Muscle of leg (tissue), 11 donors: ENCODE results near the gene PLXNB2. TPM values are rescaled to one million over a fixed set of nuclear protein-coding genes. Genes with fewer than 3 reads are reported as not detected.

Experiments used
- DNase-seq: peaks from one replicate; pipeline ENCODE4 v3.0.0; 2013
- H3K27ac ChIP-seq: one replicate; pipeline ENCODE4 v1.5.1; 2013; ENCODE audit warnings: mild to moderate bottlenecking, low read length, control low read depth
- H3K27me3 ChIP-seq: one replicate; pipeline ENCODE4 v1.6.1; 2013; ENCODE audit warnings: low read length; ENCODE audit not compliant: control insufficient read depth, insufficient read depth
- H3K36me3 ChIP-seq: one replicate; pipeline ENCODE4 v1.6.1; 2013; ENCODE audit warnings: low read length; ENCODE audit not compliant: control insufficient read depth, insufficient read depth
- H3K4me1 ChIP-seq: one replicate; pipeline ENCODE4 v1.6.1; 2013; ENCODE audit warnings: low read length; ENCODE audit not compliant: control insufficient read depth, insufficient read depth
- H3K4me3 ChIP-seq: one replicate; pipeline ENCODE4 v1.5.1; 2013; ENCODE audit warnings: low read length, control low read depth
- H3K9me3 ChIP-seq: replicated peaks from 2 replicates; pipeline ENCODE4 v1.6.1; 2013; ENCODE audit warnings: low read depth, low read length; ENCODE audit not compliant: control insufficient read depth
- WGBS: methylation state at CpG from one replicate; pipeline ENCODE4 v1.1.5; 2013; ENCODE audit warnings: missing lambda C conversion rate; ENCODE audit not compliant: insufficient coverage; 5-methylcytosine and 5-hydroxymethylcytosine counted together
- polyA plus RNA-seq, 8 donors: library from polyadenylated mRNA; unstranded; fragments of 120-200 nt; gene quantifications; one replicate each; pipeline versions ENCODE4 v1.2.1 to v1.2.3, GENCODE V29; 2013; ENCODE audit warnings: inconsistent platforms in 1 of 8, low replicate concordance in 1 of 8; ENCODE audit not compliant: insufficient read length in 8 of 8, insufficient read depth in 1 of 8
- total RNA-seq: library from RNA; stranded (reverse); fragments of 120-200 nt; gene quantifications from one replicate; pipeline ENCODE4 v1.2.4, GENCODE V29; 2013

PLXNB2 gene
- total and polyA plus RNA-seq, 9 donors, result 36.9 to 110 (median 93.3) TPM

DNA sequence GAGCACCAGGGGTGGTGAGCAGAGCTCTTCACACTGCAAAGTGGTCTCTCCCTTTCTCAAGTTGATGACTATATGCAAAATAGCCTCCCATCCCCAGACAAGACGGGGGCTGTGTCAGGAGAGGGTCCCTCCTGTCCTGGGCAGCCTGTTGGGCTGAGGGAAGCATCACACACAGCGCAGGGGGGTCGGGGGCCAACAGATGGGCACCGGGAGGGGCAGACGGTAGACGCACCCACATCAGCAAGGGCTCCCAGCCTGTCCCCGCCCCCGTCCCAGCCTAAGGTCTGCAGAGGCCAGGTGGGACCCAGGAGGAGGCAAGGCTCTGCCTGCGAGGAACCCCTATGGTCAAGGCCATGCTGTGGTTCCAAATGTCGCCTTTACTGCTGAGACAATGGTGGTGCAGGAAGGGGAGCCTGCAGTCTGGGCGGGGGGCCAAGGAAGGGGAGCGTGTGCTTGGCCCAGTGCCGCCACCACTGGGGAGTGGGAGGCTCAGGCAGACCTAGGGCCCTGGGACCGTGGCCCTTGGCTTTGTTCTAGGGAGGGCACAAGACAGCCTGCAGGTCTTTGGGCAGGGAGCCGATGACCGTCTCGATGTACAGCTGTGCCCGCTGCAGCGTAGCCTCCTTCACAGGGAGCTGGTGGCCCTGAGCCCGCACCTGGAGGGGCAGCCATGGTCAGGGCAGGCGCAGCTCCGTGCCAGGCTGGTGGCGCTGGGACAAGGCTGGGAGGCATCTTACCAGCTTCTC, 4.3 kb upstream of the PLXNB2 start:
- no peaks in the 10 kb centered on the region for H3K27me3 ChIP-seq
- H3K9me3 ChIP-seq, result no peaks in the 10 kb centered on the region
- H3K4me1 ChIP-seq, result peaks cover 23% of the 10 kb centered on the region
- no peak overlapping the region for H3K4me3 ChIP-seq
- whole genome bisulfite sequencing, result 73% methylated on average over 20 of the region's 23 CpGs
- no peak overlapping the region for H3K27ac ChIP-seq
- H3K36me3 ChIP-seq, result no peaks in the 10 kb centered on the region
- DNase-seq, result no peak

- Histone ChIP-seq H3K4me1 (peaks cover 27% of the 10 kb centered on the region), H3K9me3 (no peaks in the 10 kb centered on the region), H3K36me3 (no peaks in the 10 kb centered on the region), H3K4me3 (no peak overlapping the region), H3K27ac (no peak overlapping the region), H3K27me3 (no peaks in the 10 kb centered on the region)
- WGBS, result 73% methylated on average over 12 of the region's 16 CpGs
- no peak for DNase-seq
Measured at GRCh38 chr22:50310949-50311444, 3.6 kb upstream of the PLXNB2 start.

DNA sequence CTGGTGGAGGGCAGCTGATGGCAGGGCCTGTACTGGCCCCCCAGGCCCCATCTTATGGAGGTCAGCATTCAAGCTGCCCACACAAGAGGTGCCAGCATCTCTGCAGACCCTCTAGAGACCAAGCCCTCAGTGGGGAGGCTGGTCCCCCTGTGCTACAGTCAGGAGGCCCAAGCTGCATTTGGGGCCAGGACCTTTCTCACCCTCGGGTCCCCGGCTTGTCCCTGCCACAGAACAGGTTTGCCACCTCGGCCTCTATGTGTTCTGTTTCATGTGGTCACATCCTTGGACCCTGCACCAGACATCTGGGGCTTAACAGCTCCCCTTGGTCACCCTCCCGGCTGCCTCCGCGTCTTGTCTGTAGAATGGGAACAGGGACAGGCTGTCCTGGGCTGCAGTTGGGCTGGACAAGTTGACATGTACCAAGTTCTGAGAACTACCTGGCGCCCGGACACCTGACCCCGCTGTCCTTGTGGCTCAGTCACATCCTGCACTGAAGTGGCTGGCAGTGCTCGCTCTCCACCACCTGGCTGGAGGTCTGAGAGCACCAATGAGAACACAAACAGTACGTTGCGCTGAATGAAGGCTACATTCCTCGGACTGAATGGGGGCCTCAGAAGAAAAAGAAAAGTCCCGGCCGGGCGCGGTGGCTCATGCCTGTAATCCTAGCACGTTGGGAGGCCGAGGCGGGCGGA, 2.7 kb upstream of the PLXNB2 start:
- Histone ChIP-seq H3K9me3 (no peaks in the 10 kb centered on the region), H3K27me3 (no peaks in the 10 kb centered on the region), H3K4me1 (peaks cover 35% of the 10 kb centered on the region), H3K27ac (no peak overlapping the region), H3K36me3 (peaks cover under 1% of the 10 kb centered on the region), H3K4me3 (no peak overlapping the region)
- WGBS, result 75% methylated on average over 12 of the region's 21 CpGs
- DNase-seq, result no peak

DNA sequence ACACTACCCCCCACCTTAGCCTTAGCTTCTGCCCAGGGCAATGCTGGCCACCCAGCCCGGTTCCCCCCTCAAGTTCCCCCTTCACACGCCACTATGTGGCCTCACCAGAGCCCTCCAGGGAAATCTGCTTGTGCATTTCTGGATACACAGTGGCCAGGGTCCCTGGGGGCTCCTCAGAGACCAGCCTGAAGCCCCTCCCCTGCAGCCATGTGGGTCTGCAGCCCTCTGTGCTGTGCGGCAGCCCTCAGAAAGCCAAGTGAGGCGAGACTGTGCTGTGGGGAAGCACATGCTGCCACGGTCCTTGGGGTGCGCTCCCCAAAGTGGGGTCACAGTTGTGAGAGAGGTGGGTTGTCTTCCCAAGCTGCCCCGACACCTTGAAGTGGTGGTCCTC, 2.1 kb upstream of the PLXNB2 start:
- no peak overlapping the region for H3K27ac ChIP-seq
- WGBS, result 69% methylated on average over 6 of the region's 7 CpGs
- peaks cover 6% of the 10 kb centered on the region for H3K36me3 ChIP-seq
- H3K4me1 ChIP-seq, result peaks cover 41% of the 10 kb centered on the region
- no peak for DNase-seq
- H3K4me3 ChIP-seq, result no peak overlapping the region
- no peaks in the 10 kb centered on the region for H3K27me3 ChIP-seq
- no peaks in the 10 kb centered on the region for H3K9me3 ChIP-seq

GRCh38 chr22:50308986-50309600, 1.6 kb upstream of the PLXNB2 start:
- H3K9me3 ChIP-seq, result no peaks in the 10 kb centered on the region
- peak overlapping the region; percentile 81 for H3K27ac ChIP-seq
- WGBS, result 37% methylated on average over 8 of the region's 9 CpGs
- peaks cover 8% of the 10 kb centered on the region for H3K36me3 ChIP-seq
- H3K4me1 ChIP-seq, result peaks cover 46% of the 10 kb centered on the region
- H3K4me3 ChIP-seq, result no peak overlapping the region
- peak; percentile 45 for DNase-seq
- H3K27me3 ChIP-seq, result no peaks in the 10 kb centered on the region

- peak; percentile 83 for DNase-seq
- Histone ChIP-seq H3K27me3 (no peaks in the 10 kb centered on the region), H3K36me3 (peaks cover 13% of the 10 kb centered on the region), H3K27ac (peak overlapping the region; percentile 81), H3K9me3 (no peaks in the 10 kb centered on the region), H3K4me3 (no peak overlapping the region), H3K4me1 (peaks cover 52% of the 10 kb centered on the region)
- WGBS, result 18% methylated on average over 7 of the region's 7 CpGs
Measured at GRCh38 chr22:50308597-50308935, 1.1 kb upstream of the PLXNB2 start.

DNA sequence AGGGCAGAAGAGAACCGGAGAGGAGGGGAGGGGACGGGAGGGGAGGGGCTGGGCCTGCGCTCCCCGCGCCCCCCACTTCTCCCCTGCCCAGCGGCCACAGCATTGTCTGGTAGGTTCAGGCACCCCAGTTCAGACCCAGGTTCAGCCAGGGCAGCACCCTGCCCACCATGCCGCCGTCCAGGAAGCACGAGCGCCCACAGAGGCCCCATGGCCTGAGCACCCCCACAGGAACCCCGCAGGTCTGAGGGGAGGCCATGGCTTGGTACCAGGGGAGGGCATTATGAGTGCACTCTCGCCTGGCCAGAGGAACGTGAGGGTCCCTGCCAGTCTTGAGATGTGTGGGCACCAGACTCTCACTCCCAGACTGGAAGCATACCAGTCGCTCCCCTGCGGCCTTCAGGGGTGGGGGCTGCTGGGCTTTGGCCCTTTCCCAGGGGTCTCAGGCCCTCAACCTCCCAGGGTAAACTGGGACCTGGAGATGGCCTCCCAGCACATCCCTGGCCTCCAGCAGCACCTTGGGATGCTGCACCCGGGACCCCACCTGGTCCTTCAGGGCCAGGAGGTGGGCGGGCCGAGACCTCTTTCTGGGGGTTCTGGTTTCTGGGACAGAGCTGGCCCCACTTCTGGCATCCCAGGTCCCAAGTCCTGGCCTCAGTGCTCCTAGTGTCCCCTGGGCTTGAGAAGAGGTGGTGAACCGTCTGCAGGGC, 597 bp upstream of the PLXNB2 start:
- Histone ChIP-seq H3K36me3 (peaks cover 18% of the 10 kb centered on the region), H3K27ac (peak overlapping the region; percentile 81), H3K9me3 (no peaks in the 10 kb centered on the region), H3K4me3 (no peak overlapping the region), H3K4me1 (peaks cover 57% of the 10 kb centered on the region), H3K27me3 (no peaks in the 10 kb centered on the region)
- 37% methylated on average over 11 of the region's 19 CpGs for WGBS
- DNase-seq, result peak; percentile 46

DNA sequence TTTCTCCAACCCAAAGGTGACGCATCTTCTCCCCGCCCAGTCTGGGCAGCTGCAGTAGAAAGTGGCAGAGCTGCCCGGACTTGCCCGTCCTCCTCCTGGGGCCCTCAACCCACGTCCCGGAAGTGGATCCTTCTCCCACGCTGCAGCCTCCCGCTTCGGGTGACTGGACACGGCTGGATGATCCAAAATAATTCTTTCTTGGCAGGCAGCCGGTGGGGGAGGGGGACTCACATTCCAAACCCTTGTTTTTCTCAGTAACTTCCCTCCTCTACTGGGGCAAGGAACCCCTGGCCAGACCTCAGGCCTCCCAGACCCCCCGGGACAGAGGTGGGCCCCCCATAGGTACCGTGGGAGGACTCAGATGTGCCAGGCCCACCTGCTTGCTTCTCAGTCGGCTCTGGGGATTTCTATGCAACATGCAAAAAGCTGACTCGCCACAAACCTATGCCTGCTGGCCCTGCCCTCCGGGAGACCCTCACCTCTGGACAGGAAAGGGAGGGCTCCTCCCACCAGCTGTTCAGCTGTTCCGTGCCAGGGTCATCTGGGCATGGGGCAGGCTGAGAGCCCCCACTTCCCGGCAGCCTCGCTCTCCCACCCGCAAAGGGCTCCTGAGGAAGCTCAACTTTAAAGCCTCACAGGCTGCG, 1.4 kb downstream of the PLXNB2 start:
- H3K9me3 ChIP-seq, result no peaks in the 10 kb centered on the region
- DNase-seq, result peak; percentile 91
- H3K36me3 ChIP-seq, result peaks cover 19% of the 10 kb centered on the region
- H3K4me1 ChIP-seq, result peaks cover 77% of the 10 kb centered on the region
- peak overlapping the region; percentile 92 for H3K27ac ChIP-seq
- peak overlapping the region; percentile 88 for H3K4me3 ChIP-seq
- 1% methylated on average over 14 of the region's 21 CpGs for WGBS
- no peaks in the 10 kb centered on the region for H3K27me3 ChIP-seq

DNA sequence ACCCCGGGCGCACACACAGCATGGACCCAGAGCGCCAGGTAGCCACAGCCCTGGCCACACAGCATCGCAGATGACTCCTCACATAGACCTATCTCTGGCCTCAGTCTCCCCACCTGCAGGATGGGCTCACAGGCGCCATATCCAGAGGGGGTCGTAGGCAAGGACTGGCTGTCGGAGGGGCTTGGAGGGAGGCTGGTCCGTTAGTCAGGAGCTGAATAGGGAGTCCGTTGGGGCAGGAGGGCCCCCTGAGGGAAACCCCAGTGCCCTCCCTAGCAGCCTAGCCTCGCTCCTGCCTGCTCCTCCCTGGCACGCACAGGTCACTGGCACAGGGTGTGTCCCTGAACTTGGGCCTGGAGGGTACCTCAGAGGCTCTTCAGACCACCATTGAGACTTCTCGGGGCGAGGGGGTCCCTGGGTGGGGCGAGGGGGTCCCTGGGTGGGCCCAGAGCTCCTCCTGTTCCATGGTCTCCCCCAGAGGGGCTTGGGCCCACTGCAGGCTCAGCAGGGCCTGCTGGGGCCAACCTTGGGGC, 2.0 kb downstream of the PLXNB2 start:
- Histone ChIP-seq H3K4me3 (peak overlapping the region; percentile 88), H3K27ac (peak overlapping the region; percentile 92), H3K36me3 (peaks cover 19% of the 10 kb centered on the region), H3K4me1 (peaks cover 83% of the 10 kb centered on the region), H3K27me3 (no peaks in the 10 kb centered on the region), H3K9me3 (no peaks in the 10 kb centered on the region)
- no peak for DNase-seq
- WGBS, result 60% methylated on average over 12 of the region's 14 CpGs
